ENCODE results near the gene EFNA5.

The EFNA5 gene

GRCh38 chr5:107670932-107671741, at the start of gene EFNA5:
Gene EFNA5, minus strand, starts transcription at chr5:107670937.
- peak; percentile 70 for DNase-seq

- no peak for DNase-seq
Observed at GRCh38 chr5:107719034-107719606, 48.4 kb upstream of the EFNA5 start.

- no peak for DNase-seq
Observed at GRCh38 chr5:107717816-107718215, 47.1 kb upstream of the EFNA5 start.

GRCh38 chr5:107713228-107713627, 42.5 kb upstream of the EFNA5 start:
- no peak for DNase-seq

GRCh38 chr5:107712359-107712870, 41.7 kb upstream of the EFNA5 start:
- no peak for DNase-seq

GRCh38 chr5:107705402-107706014, 34.8 kb upstream of the EFNA5 start:
- no peak for DNase-seq

GRCh38 chr5:107704681-107705401, 34.1 kb upstream of the EFNA5 start:
- DNase-seq: no peak

- no peak for DNase-seq
Observed at GRCh38 chr5:107700481-107700880, 29.7 kb upstream of the EFNA5 start.

GRCh38 chr5:107699425-107699824, 28.7 kb upstream of the EFNA5 start:
- no peak for DNase-seq

GRCh38 chr5:107698286-107698685, 27.5 kb upstream of the EFNA5 start:
- DNase-seq: no peak

- DNase-seq: no peak
Observed at GRCh38 chr5:107696498-107696897, 25.8 kb upstream of the EFNA5 start.

- no peak for DNase-seq
Observed at GRCh38 chr5:107696080-107696479, 25.3 kb upstream of the EFNA5 start.

GRCh38 chr5:107687937-107688336, 17.2 kb upstream of the EFNA5 start:
- no peak for DNase-seq

GRCh38 chr5:107687404-107687803, 16.7 kb upstream of the EFNA5 start:
- DNase-seq: no peak

GRCh38 chr5:107682533-107682932, 11.8 kb upstream of the EFNA5 start:
- DNase-seq: no peak

GRCh38 chr5:107680799-107681198, 10.1 kb upstream of the EFNA5 start:
- no peak for DNase-seq

GRCh38 chr5:107680099-107680498, 9.4 kb upstream of the EFNA5 start:
- no peak for DNase-seq

GRCh38 chr5:107676702-107677101, 6.0 kb upstream of the EFNA5 start:
- no peak for DNase-seq

GRCh38 chr5:107675201-107675600, 4.5 kb upstream of the EFNA5 start:
- no peak for DNase-seq

GRCh38 chr5:107674655-107675054, 3.9 kb upstream of the EFNA5 start:
- DNase-seq: no peak

GRCh38 chr5:107673368-107674136, 2.8 kb upstream of the EFNA5 start:
- DNase-seq: peak; percentile 91

- no peak for DNase-seq
Observed at GRCh38 chr5:107673039-107673367, 2.3 kb upstream of the EFNA5 start.
